ENCODE data around the gene BEND5. TPM values are rescaled to one million over a fixed set of nuclear protein-coding genes. Genes with fewer than 3 reads are reported as not detected.

The BEND5 gene
- total RNA-seq, 1 donor from 2014 or later, result 15.9 TPM

- H3F3A ChIP-seq (ENCODE audit: low read depth), result no peaks in the 10 kb centered on the region
- H3K4me3 ChIP-seq, result no peak overlapping the region
- peaks cover 9% of the 10 kb centered on the region for H3K36me3 ChIP-seq
- H3K9ac ChIP-seq, result no peak overlapping the region
- no peaks in the 10 kb centered on the region for H3K9me3 ChIP-seq (ENCODE audit: low read depth)
- H4K20me1 ChIP-seq (ENCODE audit: low read depth), result peaks cover 5% of the 10 kb centered on the region
- H3K27ac Mint-ChIP-seq, result no peak overlapping the region
- no peak overlapping the region for H2AFZ ChIP-seq (replicated peaks)
- H3K79me2 ChIP-seq (ENCODE audit: low read depth), result no peaks in the 10 kb centered on the region
- H3K9me3 Mint-ChIP-seq, result no peaks in the 10 kb centered on the region
- H3K4me3 Mint-ChIP-seq, result no peak overlapping the region
- peaks cover 5% of the 10 kb centered on the region for H3K4me1 Mint-ChIP-seq
- H3K27me3 ChIP-seq, result no peaks in the 10 kb centered on the region
- peaks cover 48% of the 10 kb centered on the region for H3K36me3 Mint-ChIP-seq
- peak; percentile 6 for DNase-seq (ENCODE audit: low spot score)
- peaks cover 2% of the 10 kb centered on the region for H3K27me3 Mint-ChIP-seq (ENCODE audit: insufficient read depth, low read depth)
- no peak overlapping the region for H3K4me2 ChIP-seq
- H3K4me1 ChIP-seq, result peaks cover 7% of the 10 kb centered on the region
- no peak for TF ChIP-seq EZH2phosphoT487 (IDR thresholded peaks at IDR 0.05)
- no peak for TF ChIP-seq EZH2 (IDR thresholded peaks at IDR 0.05)
- no peak for TF ChIP-seq CTCF (IDR thresholded peaks at IDR 0.05)
- no peak overlapping the region for H3K27ac ChIP-seq
Measured at GRCh38 chr1:48753293-48753692, 23.4 kb downstream of the BEND5 start.

- Histone ChIP-seq H3F3A (ENCODE audit: low read depth) (no peaks in the 10 kb centered on the region), H3K9me3 (ENCODE audit: low read depth) (no peaks in the 10 kb centered on the region), H3K4me2 (no peak overlapping the region), H3K9ac (no peak overlapping the region), H3K79me2 (ENCODE audit: low read depth) (no peaks in the 10 kb centered on the region), H2AFZ (replicated peaks) (no peak overlapping the region), H3K27me3 (no peaks in the 10 kb centered on the region), H3K4me3 (no peak overlapping the region), H3K4me1 (peaks cover 7% of the 10 kb centered on the region), H4K20me1 (ENCODE audit: low read depth) (peaks cover 5% of the 10 kb centered on the region), H3K27ac (no peak overlapping the region), H3K36me3 (no peaks in the 10 kb centered on the region)
- peaks cover 2% of the 10 kb centered on the region for H3K27me3 Mint-ChIP-seq (ENCODE audit: insufficient read depth, low read depth)
- peaks cover 5% of the 10 kb centered on the region for H3K4me1 Mint-ChIP-seq
- H3K27ac Mint-ChIP-seq, result no peak overlapping the region
- H3K9me3 Mint-ChIP-seq, result no peaks in the 10 kb centered on the region
- DNase-seq (ENCODE audit: low spot score), result no peak
- no peak overlapping the region for H3K4me3 Mint-ChIP-seq
- no peak for TF ChIP-seq EZH2phosphoT487 (IDR thresholded peaks at IDR 0.05)
- TF ChIP-seq CTCF (IDR thresholded peaks at IDR 0.05), result no peak
- no peak for TF ChIP-seq EZH2 (IDR thresholded peaks at IDR 0.05)
- peaks cover 37% of the 10 kb centered on the region for H3K36me3 Mint-ChIP-seq
Measured at GRCh38 chr1:48750109-48750508, 26.6 kb downstream of the BEND5 start.

GRCh38 chr1:48749068-48749467 lies 27.6 kb downstream of the BEND5 start:
- no peak for TF ChIP-seq EZH2phosphoT487 (IDR thresholded peaks at IDR 0.05)
- no peak for TF ChIP-seq EZH2 (IDR thresholded peaks at IDR 0.05)
- TF ChIP-seq CTCF (IDR thresholded peaks at IDR 0.05), result no peak
- Mint-ChIP-seq H3K9me3 (no peaks in the 10 kb centered on the region), H3K27me3 (ENCODE audit: insufficient read depth, low read depth) (peaks cover 2% of the 10 kb centered on the region), H3K27ac (no peak overlapping the region), H3K4me1 (no peaks in the 10 kb centered on the region), H3K4me3 (no peak overlapping the region), H3K36me3 (peaks cover 36% of the 10 kb centered on the region)
- no peak overlapping the region for H2AFZ ChIP-seq (replicated peaks)
- DNase-seq (ENCODE audit: low spot score), result no peak
- H3K79me2 ChIP-seq (ENCODE audit: low read depth), result no peaks in the 10 kb centered on the region
- H3K36me3 ChIP-seq, result no peaks in the 10 kb centered on the region
- peaks cover 5% of the 10 kb centered on the region for H4K20me1 ChIP-seq (ENCODE audit: low read depth)
- no peaks in the 10 kb centered on the region for H3K27me3 ChIP-seq
- no peaks in the 10 kb centered on the region for H3F3A ChIP-seq (ENCODE audit: low read depth)
- no peaks in the 10 kb centered on the region for H3K9me3 ChIP-seq (ENCODE audit: low read depth)
- H3K4me3 ChIP-seq, result no peak overlapping the region
- H3K9ac ChIP-seq, result no peak overlapping the region
- no peak overlapping the region for H3K27ac ChIP-seq
- H3K4me2 ChIP-seq, result no peak overlapping the region
- H3K4me1 ChIP-seq, result peaks cover under 1% of the 10 kb centered on the region
